Measurements from ENCODE around the gene ANXA6. TPM values are rescaled to one million over a fixed set of nuclear protein-coding genes. Genes with fewer than 3 reads are reported as not detected.

The ANXA6 gene
- total and polyA plus RNA-seq, 9 of the 15 experiments (the other 6 are each of a cell fraction or from before 2014, with no cell fraction given) = 0.70 to 13.2 (median 8.3) TPM

- TF ChIP-seq ZNF780A (CRISPR knock-in tag; IDR thresholded peaks at IDR 0.05) = no peak
- no peak for TF ChIP-seq ARID3B (CRISPR knock-in tag; IDR thresholded peaks at IDR 0.05; ENCODE audit: borderline replicate concordance)
- TF ChIP-seq ZNF589 (CRISPR knock-in tag; IDR thresholded peaks at IDR 0.05; ENCODE audit: low read depth) = no peak
- no peak for TF ChIP-seq NKRF (IDR thresholded peaks at IDR 0.05; ENCODE audit: borderline replicate concordance)
- TF ChIP-seq ZNF609 (CRISPR knock-in tag; IDR thresholded peaks at IDR 0.05; ENCODE audit: borderline replicate concordance) = no peak
Measured at GRCh38 chr5:151148583-151148982, 9.0 kb downstream of the ANXA6 start (continued).
